Measurements from ENCODE around the gene PTPRN2.
"Not testable (repeated sequence)": the region's sequence is repeated elsewhere in the genome, so short reads cannot be mapped to it uniquely, and the experiment has no call there.

PTPRN2 gene

DNA sequence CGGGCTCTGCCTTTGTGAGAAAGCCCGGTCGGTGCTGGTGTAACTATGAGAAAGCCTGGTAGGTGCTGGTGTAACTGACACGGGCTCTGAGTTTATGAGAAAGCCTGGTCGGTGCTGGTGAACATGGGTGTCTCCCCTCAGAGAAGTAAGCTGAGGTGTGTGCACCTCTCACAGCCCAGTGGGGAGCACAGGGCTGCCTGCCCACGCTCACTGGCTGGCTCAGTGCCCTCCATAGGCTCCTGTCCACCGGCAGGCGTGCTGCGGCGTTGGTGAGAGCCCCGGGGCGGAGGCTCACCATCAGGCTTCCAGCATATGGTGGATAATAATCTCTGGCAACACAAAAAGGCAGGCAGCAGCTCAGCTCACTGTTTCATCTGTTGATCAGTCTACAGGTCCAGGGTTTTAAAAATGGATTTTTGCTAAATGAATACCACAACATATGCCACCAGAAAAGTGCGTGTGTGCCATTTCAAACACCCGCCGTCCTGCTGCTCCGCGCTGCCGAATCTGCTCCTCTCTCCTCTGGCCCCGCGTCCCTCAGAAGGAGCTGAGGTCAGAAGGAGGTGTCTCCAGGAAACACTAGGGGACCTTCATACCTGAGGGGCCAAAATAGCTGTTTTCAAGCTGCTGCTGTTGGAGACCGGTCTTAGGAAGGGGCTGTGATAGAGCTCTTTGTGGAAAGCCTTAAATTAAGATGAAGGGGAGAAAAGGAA, 885.2 kb downstream of the PTPRN2 start:
- DNase-seq: peak; percentile 17

DNA sequence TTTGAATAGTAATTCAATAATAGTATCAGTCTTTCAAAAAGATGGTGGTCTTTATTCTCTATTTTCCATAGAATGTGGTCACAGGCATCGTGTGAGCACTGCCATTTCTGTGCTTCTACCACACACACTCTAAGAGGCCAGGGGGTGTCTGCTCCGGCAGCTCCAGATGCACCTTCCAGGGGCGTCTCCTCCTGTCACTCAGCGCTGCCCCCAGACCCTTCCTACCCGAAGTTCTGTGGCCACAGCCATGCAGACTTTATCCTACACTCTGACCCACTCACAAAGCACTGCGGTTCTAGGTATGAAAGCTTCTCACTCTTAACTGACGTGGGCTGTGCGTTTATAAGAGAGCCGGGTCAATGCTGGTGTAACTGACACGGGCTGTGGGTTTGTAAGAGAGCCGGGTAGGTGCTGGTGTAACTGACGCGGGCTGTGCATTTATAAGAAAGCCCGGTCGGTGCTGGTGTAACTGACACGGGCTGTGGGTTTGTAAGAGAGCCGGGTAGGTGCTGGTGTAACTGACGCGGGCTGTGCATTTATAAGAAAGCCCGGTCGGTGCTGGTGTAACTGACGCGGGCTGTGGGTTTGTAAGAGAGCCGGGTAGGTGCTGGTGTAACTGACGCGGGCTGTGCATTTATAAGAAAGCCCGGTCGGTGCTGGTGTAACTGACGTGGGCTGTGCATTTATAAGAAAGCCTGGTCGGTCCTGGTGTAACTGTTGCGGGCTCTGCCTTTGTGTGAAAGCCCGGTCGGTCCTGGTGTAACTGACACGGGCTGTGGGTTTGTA, 886.0 kb downstream of the PTPRN2 start:
- not testable (repeated sequence) for DNase-seq

DNA sequence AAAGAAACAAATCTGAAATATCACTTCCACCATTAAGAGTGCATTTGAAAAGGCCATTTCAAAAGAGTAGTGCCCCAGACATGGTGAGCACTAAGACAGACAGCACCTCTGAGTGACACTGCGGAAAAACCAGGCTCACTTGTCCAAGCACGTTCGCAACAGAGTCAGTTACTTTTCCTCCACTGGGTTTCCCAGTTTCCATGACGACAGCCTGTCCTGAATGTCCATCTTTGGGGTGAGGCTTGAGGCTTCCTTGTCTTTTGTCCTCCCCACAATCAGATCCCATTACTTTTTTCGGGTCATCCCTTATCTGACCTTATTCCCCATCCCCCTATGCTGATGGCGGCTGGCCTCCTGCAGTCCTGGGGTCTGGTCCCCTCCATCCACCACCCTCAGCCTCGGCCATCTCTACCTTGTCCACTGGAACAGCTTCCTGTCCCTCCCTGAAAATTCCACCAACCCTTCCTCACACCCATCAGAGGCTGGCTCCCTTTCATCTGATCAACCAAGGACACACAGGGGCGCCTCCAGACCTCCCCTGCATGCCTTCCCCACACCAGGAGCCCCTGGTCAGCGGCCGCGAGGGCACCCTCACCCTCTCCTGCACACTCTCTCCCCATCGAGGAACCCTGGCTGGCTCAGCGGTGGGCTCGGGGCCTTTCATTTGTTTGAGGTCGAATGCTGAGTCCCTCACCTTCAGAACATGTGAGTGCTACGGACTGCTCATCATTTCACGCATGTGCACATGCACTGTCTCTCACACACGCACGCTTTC, 887.2 kb downstream of the PTPRN2 start:
- no peak for DNase-seq

GRCh38 chr7:157699357-157700013, 888.1 kb downstream of the PTPRN2 start:
- peak; percentile 35 for DNase-seq

GRCh38 chr7:157697287-157697686, 890.3 kb downstream of the PTPRN2 start:
- DNase-seq: not testable (repeated sequence)

DNA sequence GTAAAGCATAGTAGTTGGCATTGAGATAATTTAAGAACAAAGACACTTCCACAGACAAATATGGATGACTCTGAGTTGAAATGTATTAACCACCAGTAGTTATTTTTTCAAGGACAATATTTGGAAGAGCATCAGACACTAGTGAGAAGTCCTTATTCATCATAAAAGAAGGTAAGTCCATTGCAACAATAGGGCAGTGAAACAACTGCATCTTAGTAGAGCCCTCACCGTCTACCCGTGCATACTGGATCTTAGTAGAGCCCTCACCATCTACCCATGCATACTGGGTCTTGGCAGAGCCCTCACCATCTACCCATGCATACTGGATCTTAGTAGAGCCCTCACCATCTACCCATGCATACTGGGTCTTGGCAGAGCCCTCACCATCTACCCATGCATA, 892.0 kb downstream of the PTPRN2 start:
- not testable (repeated sequence) for DNase-seq

DNA sequence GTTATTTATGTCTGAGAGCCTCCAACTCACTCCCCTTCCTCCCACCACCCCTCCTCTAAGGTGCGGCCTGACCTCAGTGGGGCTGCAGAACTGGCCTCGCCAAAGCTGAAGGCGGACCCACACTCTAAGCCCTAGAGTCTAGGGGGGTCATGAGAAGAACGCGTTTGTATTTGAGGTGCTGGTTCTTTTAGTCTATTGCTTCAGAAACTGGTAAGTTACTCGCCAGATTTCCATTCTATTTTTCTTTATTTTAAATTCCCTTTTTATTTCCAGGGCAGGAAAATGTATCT, 893.3 kb downstream of the PTPRN2 start:
- no peak for DNase-seq

- DNase-seq: no peak
These were observed 893.9 kb downstream of the PTPRN2 start for GRCh38 chr7:157693521-157694375.

DNA sequence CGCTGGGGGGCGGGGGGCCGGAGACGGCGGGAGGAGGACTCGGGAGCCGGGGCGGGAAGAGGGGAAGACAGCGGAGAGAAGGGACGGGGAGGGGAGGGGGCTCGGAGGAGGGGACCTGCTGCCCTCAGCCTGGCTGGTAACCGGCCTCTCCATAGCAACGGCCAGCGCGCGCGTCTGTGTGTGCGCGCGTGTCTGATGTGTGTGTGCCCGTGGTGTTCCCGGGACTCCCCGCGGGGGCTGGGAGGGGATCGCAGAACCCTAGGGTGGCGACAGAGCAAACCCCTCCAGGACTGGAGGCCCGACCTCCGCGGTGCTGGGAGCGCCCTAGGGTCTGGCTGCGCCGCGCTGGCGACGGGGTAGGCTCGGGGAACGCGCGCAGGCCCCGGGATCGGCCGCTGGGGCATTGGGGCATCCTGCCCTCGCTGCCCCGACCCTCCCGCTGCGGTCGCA, 894.5 kb downstream of the PTPRN2 start:
- no peak for DNase-seq

DNA sequence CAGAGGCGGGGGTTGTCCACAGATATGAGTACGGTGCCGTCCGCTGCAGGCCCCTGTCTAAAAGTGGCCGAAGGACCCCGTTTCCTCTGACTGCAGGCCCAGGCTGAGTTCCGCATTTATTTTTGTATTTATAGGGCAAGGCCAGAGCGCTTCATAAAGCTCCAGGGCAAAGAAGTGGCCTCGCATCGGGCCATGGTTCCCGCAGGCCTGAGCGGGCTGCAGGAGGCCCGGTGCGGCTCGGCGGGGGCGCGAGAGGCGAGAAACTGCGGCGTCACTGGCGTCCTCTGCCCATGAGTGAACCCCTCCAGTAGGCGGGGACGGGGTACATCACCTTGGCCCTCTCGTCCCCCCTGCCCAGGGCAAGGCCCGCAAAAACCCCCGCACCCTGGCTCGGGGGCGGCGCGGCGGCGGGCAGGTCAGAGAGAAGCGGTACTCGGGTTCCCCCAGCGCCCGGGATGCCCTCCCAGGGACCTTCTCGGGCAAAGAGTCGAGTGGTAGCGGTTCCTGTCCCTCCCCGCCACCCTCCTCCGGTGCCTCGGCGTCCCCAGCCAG, 895.1 kb downstream of the PTPRN2 start:
- no peak for DNase-seq

- no peak for DNase-seq
These were observed 895.8 kb downstream of the PTPRN2 start for GRCh38 chr7:157691586-157692459.

- peak; percentile 14 for DNase-seq
These were observed 896.6 kb downstream of the PTPRN2 start for GRCh38 chr7:157690833-157691585.

DNA sequence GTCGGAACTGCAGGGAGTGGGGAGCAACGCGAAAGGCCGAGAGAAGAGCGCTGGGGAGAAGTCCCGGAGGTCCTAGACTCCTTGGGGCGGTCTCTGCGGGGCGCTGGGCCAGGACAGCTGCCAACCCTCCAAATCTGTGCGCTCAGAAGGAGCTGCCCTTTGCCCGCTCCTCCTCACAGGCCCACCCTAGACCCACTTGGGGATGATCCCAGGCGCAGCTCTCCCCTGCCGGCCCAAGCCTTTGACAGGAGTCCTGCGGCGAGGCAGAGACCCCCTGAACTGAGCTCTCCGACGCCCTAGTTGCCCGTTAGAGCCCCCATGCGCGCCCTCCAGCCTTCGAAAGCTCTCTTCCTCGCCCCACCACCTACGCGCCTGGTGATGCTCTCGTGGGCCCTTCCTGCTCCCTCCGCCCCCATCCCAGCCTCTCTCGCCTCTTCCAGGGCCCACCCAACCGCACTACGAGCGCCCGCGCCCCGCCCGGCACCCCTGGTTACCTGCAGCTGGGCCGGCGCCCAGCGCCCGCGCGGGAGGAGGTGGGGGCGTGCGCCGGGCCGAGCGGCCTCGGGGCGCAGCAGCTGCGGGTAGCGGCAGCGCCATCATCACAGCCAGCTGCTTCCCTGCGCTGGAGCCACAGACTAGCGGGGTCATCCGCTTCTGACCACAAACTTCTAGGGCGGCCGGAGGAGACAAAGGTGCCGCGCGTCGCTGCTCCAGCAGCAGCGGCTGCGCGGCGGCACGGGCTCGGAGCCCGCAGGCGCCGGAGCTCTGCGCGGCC, 897.4 kb downstream of the PTPRN2 start:
- no peak for DNase-seq

- no peak for DNase-seq
These were observed 898.2 kb downstream of the PTPRN2 start for GRCh38 chr7:157689269-157690057.

DNA sequence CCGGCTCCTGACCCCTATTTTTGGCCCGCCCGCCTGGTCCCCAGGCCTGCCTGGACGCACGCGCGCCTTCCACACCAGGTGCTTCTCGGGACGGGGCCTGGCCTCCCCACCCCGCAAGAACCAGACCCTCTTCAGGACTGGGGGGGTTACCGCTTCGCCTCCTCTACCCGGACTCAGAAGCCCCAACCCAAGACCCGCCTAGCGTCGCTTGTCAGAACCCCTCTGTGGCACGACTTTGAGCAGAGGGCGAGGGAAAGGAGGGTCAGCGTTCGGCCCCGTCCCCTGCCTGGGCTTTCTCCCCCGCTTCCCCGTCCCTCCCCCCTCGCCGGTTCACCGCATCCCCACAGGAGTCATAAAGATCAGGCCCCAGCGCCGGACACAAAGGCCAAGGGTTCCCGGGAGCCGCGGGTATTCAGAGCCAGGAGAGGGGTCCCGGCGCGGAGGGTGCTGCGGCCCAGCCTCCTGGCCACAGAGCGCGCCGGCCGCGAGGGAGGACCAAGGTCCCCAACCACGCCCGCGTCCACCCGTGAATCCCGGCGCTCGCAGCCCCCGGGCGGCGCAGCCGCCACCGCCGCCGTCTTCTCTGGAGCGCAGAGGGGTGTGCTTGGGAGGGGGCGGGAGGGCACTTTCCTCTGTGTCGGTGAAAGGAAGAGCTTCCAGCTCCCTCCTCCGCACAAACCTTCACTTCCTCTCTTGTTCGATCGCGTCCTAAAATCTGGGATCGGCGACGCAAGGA, 898.9 kb downstream of the PTPRN2 start:
- no peak for DNase-seq

DNA sequence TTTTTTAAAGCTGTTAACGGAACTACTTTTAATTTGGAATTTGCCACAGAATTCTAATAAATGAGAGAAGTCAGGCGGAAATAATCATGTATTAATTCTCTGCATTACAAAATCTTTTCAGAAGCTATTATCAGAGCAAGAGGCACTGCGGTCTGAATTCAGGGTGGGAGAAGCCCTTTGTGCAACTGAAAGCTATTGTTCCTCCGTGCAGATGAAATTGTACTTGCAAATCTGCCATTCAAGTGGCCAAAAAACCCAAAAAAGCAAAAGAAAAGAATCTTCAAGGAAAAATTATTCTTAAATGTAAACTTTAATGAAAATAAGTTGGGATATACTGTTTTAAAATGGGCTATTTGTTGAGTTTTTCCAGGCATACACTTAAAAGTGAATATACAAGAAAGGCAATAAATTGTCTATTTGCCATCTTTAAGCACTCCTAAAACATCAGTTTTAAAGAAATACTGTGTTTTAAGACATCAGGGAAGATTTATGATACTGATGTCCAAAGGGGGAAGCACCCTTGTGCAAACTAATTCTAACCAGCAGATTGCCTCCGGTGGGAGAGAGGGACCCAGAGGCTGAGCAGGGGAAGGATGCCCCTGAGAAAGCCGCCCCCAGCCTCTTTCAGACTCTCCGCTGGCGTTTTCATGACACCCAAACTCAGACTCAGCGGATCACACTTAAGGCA, 899.6 kb downstream of the PTPRN2 start:
- no peak for DNase-seq

DNA sequence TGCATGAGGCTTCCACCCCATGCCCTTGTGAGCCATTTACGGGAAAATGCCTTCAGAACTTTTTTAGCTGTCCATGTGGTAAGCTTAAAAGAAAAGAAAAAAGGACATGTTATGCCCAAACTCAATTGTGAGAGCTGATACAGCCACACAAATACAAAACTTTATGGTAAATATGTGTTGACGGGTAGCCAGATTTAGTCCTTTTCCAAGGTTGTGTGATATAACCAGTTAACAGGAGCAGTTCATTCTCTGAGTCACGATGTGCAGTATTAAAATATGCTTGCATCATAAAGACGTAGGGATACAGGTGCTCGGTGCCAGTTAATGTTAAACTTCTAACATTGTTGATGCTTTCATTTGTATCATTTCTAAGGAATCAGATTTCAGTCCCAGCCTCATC, 900.5 kb downstream of the PTPRN2 start:
- DNase-seq: no peak

Measured in NCI-H2171 (cell line).